Osteoblast (primary cell): ENCODE measurements around the gene BTBD7. TPM values are rescaled to one million over a fixed set of nuclear protein-coding genes. Genes with fewer than 3 reads are reported as not detected.

ENCODE experiments used
- DNase-seq: peaks from one replicate; pipeline ENCODE4 v3.0.0; 2011; ENCODE audit warnings: low spot score, mixed read lengths; ENCODE audit not compliant: insufficient read length; ENCODE audit errors: missing footprints
- H2AFZ ChIP-seq: 2 replicates; pipeline ENCODE4 v1.6.0; 2011; ENCODE audit warnings: mild to moderate bottlenecking, low read length
- H3K27ac ChIP-seq: 2 replicates; pipeline ENCODE4 v1.5.1; 2011; ENCODE audit warnings: mild to moderate bottlenecking, low read depth, low read length, moderate library complexity
- H3K27me3 ChIP-seq: 2 replicates; pipeline ENCODE4 v1.6.0; 2012; ENCODE audit warnings: mild to moderate bottlenecking, control low read depth, inconsistent platforms, low read length, moderate library complexity; ENCODE audit not compliant: insufficient read depth
- H3K36me3 ChIP-seq: 2 replicates; pipeline ENCODE4 v1.5.1; 2011; ENCODE audit warnings: mild to moderate bottlenecking, low read length, control low read depth, moderate library complexity; ENCODE audit not compliant: insufficient read depth
- H3K4me1 ChIP-seq: 2 replicates; pipeline ENCODE4 v1.5.1; 2011; ENCODE audit warnings: mild to moderate bottlenecking, low read length, control low read depth, moderate library complexity; ENCODE audit not compliant: insufficient read depth
- H3K4me2 ChIP-seq: 2 replicates; pipeline ENCODE4 v1.6.0; 2011; ENCODE audit warnings: mild to moderate bottlenecking, low read length; ENCODE audit not compliant: insufficient read depth
- H3K4me3 ChIP-seq: fragments of 200-600 bp; sonication (generic); 3 replicates; pipeline ENCODE4 v1.5.1; 2012; ENCODE audit warnings: mild to moderate bottlenecking, low read length, inconsistent platforms; ENCODE audit not compliant: insufficient read depth
- H3K79me2 ChIP-seq: 2 replicates; pipeline ENCODE4 v1.6.0; 2012; ENCODE audit warnings: mild to moderate bottlenecking, low read length, control low read depth, inconsistent platforms; ENCODE audit not compliant: insufficient read depth
- H3K9me3 ChIP-seq: 2 replicates; pipeline ENCODE4 v1.5.1; 2011; ENCODE audit warnings: low read depth, low read length, control low read depth
- H4K20me1 ChIP-seq: 2 replicates; pipeline ENCODE4 v1.6.0; 2012; ENCODE audit warnings: mild to moderate bottlenecking, low read length, control low read depth; ENCODE audit not compliant: insufficient read depth
- total RNA-seq: library from RNA; depleted of rRNA; stranded (reverse); fragments of >200 nt; gene quantifications from 2 replicates; pipeline ENCODE4 v1.2.3, GENCODE V29; 2012
- TF ChIP-seq, protein P1 (sequence below): IDR thresholded peaks from 2 replicates; pipeline ENCODE4 v1.5.1; 2011; ENCODE audit warnings: mild to moderate bottlenecking, low read depth, low read length, moderate library complexity; ENCODE audit errors: extremely low read depth

The BTBD7 gene
- total RNA-seq, 1 donor: 31.1 TPM

DNA sequence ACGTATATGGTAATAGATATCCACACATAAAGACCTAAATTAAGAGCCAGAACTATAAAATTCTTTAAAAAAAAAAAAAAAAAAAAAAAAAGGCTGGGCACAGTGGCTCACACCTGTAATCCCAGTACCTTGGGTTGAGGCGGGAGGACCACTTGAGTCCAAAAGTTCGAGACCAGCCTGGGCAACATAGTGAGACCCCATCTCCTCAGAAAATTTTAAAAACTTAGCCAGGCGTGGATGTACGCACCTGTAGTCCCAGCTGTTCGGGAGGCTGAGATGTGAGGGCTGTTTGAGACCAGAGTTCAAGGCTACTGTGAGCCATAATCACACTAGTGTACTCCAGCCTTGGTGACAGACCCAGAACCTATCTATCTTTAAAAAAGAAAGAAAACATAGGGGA lies 4.3 kb downstream of the BTBD7 start:
- H3K79me2 ChIP-seq: peaks cover 92% of the 10 kb centered on the region
- H3K4me1 ChIP-seq: peaks cover 1% of the 10 kb centered on the region
- peaks cover 46% of the 10 kb centered on the region for H4K20me1 ChIP-seq
- H3K27me3 ChIP-seq: no peaks in the 10 kb centered on the region
- no peak overlapping the region for H3K4me2 ChIP-seq
- H2AFZ ChIP-seq: no peak overlapping the region
- H3K27ac ChIP-seq: no peak overlapping the region
- no peaks in the 10 kb centered on the region for H3K9me3 ChIP-seq
- DNase-seq: no peak
- no peaks in the 10 kb centered on the region for H3K36me3 ChIP-seq
- TF ChIP-seq, protein P1, sequence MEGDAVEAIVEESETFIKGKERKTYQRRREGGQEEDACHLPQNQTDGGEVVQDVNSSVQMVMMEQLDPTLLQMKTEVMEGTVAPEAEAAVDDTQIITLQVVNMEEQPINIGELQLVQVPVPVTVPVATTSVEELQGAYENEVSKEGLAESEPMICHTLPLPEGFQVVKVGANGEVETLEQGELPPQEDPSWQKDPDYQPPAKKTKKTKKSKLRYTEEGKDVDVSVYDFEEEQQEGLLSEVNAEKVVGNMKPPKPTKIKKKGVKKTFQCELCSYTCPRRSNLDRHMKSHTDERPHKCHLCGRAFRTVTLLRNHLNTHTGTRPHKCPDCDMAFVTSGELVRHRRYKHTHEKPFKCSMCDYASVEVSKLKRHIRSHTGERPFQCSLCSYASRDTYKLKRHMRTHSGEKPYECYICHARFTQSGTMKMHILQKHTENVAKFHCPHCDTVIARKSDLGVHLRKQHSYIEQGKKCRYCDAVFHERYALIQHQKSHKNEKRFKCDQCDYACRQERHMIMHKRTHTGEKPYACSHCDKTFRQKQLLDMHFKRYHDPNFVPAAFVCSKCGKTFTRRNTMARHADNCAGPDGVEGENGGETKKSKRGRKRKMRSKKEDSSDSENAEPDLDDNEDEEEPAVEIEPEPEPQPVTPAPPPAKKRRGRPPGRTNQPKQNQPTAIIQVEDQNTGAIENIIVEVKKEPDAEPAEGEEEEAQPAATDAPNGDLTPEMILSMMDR: no peak
- H3K4me3 ChIP-seq: no peak overlapping the region

DNA sequence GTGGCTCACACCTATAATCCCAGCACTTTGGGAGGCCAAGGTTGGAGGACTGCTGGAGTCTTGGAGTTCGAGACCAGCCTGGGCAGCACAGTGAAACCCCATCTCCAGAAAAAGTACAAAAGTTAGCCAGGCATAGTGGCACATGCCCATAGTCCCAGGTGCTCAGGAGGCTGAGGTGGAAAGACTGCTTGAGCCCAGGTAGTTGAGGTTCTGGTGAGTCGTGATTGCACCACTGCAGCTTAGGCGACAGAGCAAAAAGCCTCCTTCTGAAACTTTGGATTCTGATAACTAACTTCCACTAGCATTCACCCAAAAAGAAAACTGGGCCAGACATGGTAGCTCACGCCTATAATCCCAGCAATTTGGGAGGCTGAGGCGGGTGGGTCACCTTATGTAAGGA lies 6.6 kb downstream of the BTBD7 start:
- H3K4me2 ChIP-seq: no peak overlapping the region
- TF ChIP-seq, protein P1: no peak
- no peak overlapping the region for H2AFZ ChIP-seq
- H3K36me3 ChIP-seq: no peaks in the 10 kb centered on the region
- H3K9me3 ChIP-seq: no peaks in the 10 kb centered on the region
- no peak for DNase-seq
- no peak overlapping the region for H3K27ac ChIP-seq
- H4K20me1 ChIP-seq: peaks cover 55% of the 10 kb centered on the region
- H3K4me3 ChIP-seq: no peak overlapping the region
- H3K27me3 ChIP-seq: no peaks in the 10 kb centered on the region
- H3K4me1 ChIP-seq: no peaks in the 10 kb centered on the region
- peaks cover 100% of the 10 kb centered on the region for H3K79me2 ChIP-seq

DNA sequence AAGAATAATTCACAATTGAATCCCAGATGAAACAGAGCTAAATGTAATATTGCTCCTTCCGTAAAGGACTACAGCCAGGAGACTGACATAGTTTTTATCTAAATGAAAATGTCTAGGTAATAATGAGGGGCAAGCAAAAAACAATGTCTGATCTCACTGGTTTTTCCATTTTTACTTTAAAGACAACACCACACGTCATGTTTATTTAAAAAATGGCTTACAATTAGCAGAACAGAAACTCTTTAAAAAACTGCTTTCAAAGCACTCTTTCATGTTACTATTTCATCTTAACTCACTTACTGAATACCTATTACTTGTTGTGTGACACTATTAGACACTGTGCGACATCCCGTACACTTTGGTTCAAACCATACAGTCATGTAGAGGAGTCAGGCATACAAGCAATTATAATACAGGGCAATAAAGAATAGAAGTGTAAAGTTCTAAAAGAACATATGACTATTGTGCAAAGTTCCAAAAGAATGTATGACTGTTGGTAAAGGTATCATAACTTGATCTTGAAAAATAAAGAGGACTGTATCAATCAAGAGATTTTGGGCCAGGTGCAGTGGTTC lies 9.1 kb downstream of the BTBD7 start:
- no peaks in the 10 kb centered on the region for H3K36me3 ChIP-seq
- peaks cover 9% of the 10 kb centered on the region for H3K4me1 ChIP-seq
- no peak overlapping the region for H3K27ac ChIP-seq
- H3K4me3 ChIP-seq: no peak overlapping the region
- DNase-seq: no peak
- H3K4me2 ChIP-seq: no peak overlapping the region
- TF ChIP-seq, protein P1: no peak
- H3K27me3 ChIP-seq: no peaks in the 10 kb centered on the region
- no peak overlapping the region for H2AFZ ChIP-seq
- peaks cover 57% of the 10 kb centered on the region for H4K20me1 ChIP-seq
- no peaks in the 10 kb centered on the region for H3K9me3 ChIP-seq
- H3K79me2 ChIP-seq: peaks cover 100% of the 10 kb centered on the region

DNA sequence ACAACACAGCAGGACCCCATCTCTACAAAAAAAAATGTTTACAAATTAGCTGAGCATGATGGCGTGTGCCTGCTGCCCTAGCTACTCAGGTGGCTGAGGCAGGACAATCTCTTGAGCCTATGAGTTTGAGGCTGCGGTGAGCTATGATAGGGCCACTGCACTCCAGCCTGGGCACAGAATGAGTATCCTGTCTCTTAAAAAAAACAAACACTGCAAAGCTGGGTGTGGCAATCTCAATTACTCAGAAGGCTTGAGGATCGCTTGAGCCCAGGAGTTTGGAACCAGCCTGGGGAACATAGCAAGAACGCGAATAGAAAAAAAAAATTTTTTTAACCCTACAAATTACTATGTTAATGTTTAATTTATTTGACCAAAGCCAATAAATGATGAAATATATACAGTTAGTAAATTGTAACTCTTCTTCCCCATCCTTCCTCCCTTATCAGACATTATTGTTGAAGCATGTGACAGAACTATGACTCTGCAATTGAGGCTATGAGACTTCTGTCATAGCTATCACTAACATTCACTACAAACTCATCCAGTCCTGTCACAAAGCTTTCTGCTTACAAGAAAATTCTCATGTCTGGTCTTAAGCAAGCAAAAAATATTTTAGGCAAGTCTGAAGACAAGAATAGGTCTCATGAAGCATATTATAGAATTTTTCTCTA lies 9.8 kb downstream of the BTBD7 start:
- Histone ChIP-seq H4K20me1 (peaks cover 60% of the 10 kb centered on the region), H3K79me2 (peaks cover 96% of the 10 kb centered on the region), H3K27ac (no peak overlapping the region), H3K4me2 (no peak overlapping the region), H3K4me1 (peaks cover 15% of the 10 kb centered on the region), H3K4me3 (no peak overlapping the region), H3K9me3 (no peaks in the 10 kb centered on the region), H2AFZ (no peak overlapping the region), H3K36me3 (no peaks in the 10 kb centered on the region), H3K27me3 (no peaks in the 10 kb centered on the region)
- DNase-seq: no peak
- TF ChIP-seq, protein P1: no peak
